Fibroblast of skin of right biceps (primary cell): ENCODE results near the gene TMEM107.
"Not testable (repeated sequence)": the region's sequence is repeated elsewhere in the genome, so short reads cannot be mapped to it uniquely, and the experiment has no call there.

Experiments used
- DNase-seq: peaks from one replicate; pipeline ENCODE4 v3.0.0-alpha.2; 2013

Gene TMEM107

DNA sequence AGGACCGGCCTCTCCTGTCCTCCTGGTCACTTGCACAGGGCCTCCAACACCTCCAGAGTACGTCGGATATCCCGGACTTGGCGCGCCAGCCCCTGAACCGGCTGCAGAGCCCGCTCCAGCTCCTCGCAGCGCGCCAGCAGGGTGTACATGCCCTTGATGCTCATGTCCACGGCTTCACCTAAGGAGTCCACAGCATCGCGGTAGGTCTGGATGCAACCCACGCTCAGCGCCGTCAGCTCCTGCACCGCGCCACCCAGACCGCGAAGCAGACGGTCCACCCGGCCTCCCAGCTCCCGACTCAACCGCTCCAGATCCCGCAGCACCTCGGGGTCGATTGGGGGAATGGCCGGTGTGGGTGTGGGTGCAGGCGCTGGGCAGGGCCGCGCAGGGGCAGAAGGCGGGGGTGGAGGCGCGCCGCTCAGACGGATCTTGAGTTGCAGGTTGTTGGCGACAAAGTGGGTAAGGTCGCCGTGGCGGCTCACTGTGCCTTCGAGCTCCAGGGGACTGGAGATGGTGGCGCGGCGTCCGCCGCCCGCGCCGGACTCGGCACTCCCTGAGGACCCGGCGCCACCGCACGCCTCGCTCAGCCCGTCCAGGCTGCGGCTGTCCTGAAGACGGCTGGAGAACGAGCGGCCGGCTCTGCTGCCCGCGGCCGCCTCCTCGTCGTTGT is 13.0 kb upstream of the TMEM107 start:
- DNase-seq, result no peak

DNA sequence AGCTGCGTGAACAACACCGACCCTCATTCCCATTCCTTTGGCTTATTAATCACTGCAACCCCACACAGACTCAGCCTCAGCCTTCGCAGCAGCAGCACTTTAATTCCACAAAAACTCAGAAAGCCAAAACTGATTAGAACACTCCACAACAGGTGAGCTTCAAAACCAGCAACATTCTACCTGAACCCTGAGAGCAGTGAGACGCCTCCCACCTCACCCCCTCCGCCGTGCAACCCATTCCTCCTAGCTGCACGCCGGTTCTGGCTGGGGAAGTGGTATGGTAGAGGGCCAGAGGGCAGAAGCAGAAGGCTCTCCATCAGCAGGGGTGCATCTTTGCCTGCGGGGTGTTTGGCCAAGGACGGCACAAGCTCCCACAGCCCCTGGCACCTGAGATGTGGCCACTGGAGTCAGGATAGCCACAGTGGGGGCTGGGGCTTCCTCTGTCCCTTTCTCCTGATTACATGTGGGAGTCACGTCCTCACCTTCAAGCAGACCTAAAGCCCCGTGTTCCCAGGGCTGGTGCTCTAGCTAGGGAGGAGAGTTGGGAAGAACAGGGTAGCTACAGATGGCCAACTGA is 12.2 kb upstream of the TMEM107 start:
- no peak for DNase-seq

DNA sequence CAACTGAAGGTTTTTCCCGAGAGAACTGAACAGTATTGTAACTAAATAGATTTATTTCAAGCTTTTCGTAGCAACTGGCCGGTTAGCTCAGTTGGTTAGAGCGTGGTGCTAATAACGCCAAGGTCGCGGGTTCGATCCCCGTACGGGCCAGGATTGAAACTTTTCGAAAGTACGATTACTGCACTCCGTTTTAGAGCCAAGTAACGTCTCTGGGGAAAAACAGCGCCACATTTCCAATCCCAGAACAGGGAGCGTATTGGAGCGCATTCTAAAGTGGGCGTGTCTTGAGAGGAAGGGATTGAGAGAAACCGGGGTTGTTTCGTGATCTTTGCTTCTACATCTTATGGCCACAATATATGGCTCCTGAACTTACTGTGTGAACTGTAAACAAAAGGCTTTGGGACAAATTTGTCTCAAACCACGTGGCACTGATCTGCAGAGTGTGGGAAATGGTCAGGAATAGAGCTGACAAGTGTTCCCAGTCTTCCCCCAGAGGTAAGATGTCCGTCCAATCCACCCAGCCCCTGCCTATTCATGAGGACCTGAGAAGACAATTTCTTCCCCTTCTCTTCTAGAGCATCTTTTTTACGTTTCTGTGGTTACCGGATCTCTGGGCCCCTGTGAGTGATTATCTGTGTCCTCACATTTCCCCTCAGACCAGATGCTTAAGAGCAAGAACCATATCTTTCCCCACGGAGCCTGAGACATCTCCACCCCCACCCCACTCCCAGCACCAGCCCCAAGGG is 11.5 kb upstream of the TMEM107 start:
- DNase-seq, result peak; percentile 100

DNA sequence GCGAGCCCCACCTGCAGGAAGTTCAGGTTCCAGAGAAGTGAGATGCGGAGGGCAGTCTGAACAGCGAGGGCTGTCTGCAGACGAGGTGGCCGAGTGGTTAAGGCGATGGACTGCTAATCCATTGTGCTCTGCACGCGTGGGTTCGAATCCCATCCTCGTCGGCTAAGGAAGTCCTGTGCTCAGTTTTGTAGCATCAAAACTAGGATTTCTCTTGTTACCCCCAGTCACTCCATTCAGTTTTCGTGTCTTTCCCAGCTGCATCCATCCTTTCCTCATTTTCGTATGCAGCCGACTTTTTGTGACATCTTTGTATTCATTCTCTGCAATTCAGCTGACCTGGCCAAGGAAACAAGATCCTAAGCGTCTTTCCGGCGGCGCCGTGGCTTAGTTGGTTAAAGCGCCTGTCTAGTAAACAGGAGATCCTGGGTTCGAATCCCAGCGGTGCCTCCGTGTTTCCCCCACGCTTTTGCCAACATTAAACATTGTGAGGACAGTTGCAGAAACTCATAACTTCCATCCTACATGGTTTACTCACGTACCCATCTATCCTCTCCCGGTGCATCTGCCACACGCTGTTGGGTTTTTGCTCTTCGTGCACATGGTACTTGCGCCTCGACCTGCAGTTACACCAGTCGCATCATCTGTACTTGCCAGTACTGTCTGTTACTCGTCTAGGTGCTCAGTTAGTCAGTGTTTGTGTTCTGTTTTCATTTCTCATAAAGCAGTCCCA is 10.8 kb upstream of the TMEM107 start:
- DNase-seq, result peak; percentile 97

DNA sequence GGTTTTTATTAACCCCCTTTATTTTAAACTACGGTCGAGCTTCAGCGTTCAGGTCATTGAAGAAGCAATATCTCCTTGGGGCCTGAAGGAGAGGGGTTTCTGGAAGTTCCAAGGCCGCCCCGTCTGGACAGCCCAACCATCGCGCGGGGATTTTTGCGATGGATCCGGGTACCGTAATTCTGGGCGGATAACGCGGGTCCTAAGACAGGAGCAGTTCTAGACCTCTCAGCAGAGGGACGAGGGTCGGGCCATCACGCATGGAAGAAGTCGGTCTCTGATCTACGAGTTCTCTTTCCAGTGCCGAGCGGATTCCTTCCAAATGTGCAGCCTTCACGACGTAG is 10.2 kb upstream of the TMEM107 start:
- DNase-seq, result no peak

DNA sequence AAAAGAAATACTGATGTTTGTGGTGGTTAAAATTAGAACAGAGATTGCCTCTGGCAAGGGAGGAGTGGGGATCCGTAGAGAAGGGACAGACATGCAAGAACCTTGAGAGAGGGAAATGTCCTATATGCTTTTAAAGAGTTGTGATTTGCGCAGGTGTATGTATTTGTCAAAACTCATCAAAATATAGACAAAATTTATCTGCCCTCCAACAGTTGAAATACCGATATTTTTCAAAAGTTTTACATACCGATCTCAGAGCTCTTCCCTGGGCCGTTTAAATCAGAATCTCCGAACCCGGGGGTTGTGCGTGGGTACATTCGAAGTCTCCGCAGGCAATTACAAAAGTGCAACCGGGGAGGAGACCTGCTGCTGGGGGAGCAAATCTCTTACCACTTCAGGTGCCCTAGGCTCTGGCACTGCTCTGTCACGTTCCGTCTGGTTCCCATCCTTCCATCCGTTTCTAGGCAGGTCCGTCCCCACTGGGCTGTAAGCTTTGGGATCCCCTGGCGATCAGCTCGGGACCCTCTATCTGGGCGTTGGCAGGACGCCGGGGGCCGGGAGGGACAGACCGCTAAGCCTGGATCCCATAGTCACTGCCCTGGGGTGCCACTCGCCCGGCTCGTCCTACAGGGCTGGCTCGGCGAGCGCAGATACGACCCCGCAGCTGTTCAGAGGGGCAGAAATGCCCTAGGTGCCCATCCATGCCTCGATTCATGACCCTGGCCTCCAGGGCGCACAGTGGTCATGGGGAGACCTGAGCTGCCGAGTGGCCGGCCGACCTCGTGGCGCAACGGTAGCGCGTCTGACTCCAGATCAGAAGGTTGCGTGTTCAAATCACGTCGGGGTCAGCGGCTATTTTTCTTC is 9.6 kb upstream of the TMEM107 start:
- DNase-seq, result peak; percentile 70

DNA sequence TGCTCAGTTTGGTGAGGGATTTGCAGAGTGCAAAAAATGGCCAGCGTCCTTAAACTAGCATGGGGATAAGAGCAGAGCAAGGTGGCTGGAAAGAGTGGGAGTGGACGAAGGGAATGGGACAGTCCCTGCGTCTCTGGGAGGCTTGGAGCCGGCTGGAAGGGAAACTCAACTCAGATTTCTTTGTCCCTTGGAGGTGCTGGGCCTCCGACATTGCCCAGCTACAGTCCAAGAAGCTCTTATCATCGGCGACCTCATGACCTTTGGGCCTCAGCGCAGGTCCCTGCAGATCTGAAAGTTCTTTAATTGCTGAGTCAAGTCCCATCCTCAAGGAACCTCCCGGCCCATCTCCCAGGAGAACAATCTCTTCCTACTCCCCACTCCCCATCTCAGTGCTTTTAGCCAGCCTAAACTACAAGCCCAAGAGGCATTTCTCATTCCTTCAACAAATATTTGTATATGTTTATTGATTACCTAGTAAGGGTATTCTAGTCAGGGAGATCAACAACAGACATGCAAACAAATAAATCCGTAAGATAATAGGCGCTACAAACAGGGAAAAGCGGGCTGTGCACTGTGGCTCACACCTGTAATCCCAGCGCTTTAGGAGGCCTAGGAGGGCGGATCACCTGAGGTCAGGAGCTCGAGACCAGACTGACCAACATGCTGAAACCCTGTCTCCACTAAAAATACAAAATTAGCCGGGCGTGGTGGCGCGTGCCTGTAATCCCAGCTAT is 985 bp upstream of the TMEM107 start:
- DNase-seq, result no peak

DNA sequence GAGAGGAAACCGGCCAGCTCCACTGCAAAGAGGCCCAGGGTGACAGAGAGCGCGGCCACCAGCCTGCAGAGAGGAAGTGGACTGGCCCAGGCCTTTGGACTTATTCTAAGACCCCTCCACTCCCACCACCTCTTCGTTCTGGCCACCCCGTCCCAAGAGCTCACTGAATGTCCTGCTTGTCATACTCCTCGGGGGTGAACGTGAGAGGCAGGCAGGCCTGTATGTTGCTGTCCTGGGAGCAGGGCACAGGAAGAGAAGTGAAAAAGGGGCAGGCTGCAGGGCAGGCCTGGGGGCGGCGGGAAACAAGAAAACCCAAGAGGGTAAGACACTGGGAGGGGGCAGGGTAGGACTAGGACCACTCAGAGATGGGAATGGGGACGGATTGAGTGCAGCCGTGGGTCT is 384 bp downstream of the TMEM107 start:
- DNase-seq, result no peak

DNA sequence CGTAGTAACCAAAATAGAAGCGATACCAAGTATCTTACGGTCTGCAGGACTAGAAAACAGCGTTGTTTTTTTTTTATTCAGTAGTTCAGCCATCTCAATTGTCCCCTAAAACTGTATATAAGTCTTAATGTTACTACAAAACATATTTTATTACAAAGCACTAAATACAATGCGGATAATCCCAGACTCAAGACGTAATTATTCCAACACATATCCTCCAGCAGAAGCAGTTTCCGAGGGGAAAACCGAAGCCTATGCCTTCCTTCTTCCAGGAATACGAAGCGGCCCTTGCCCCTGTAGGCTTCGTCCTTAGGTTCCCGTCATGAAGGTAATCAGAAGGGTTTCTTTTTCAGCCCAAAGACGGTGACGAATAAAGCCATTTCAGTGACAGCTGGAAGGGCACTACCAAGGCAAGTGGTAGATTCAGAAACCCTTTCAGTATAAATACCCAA is 2.3 kb downstream of the TMEM107 start:
- DNase-seq, result peak; percentile 42

DNA sequence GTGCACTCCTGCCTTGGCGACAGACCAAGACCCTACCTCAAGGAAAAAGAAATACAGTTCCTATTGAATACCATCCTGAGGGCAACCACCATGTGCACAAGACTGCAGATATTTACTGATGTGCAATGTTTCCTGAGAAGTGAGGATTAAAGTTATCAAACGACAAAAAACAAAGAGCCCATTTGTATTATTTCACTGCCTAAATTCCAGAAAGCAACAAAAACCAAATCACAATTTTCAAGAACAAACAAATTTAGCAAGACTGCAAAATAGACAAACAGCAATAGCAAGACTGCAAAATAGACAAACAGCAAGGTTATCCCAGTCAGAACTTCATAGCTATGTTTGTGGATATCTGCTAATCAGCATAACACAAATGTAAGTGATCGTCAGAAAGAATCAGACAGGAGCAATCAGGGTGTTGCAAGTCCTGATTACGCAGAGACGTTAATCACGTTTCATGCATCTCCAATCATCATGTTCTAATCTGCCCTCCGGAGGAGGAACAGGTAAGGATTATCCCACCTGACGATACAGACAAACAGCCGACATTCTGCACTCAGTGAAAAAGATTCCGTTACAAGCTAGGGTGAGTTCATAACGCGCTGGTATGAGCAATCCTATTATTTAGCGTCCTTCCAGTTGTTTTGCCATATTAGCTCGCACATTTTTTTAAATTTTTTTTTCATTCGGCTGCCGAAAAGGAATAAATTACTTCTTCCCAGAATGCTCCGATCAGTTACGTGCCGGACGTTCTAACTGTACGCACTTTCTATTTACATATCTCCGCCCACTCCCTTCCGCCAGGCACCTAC is 2.9 kb downstream of the TMEM107 start:
- peak; percentile 99 for DNase-seq

DNA sequence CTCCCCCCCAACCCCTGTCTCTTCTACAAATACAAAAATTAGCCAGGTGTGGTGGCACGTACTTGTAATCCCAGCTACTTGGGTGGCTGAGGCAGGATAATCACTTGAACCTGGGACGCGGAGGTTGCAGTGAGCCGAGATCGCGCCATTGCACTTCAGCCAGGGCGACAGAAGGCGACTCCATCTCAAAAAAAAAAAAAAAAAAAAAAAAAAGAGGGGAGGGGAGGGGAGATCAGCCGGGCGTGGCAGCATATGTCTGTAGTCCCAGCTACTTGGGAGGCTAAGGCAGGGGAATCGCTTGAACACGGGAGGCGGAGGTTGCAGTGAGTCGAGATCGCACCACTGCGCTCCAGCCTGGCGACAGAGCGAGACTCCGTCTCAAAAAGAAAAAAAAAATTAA is 6.0 kb downstream of the TMEM107 start:
- DNase-seq, result not testable (repeated sequence)

DNA sequence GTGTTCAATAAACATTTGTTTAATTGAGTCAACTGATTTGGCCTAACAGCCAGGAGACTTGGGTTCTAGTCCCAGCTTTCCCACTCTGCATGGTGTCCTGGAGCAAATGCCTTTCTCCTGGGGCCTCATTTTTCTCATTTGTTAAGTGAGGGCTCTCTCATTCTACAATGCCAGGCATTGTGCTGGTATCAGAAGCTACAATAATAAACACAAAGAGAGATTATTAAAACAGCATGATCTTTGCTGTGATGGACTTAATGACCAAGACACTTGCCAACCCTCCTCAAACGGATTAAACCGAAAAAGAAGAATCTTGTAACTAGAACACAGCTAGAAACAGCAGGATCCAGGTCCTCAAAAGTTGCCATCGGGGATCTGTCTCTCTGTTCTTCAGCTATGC is 8.7 kb downstream of the TMEM107 start:
- no peak for DNase-seq

DNA sequence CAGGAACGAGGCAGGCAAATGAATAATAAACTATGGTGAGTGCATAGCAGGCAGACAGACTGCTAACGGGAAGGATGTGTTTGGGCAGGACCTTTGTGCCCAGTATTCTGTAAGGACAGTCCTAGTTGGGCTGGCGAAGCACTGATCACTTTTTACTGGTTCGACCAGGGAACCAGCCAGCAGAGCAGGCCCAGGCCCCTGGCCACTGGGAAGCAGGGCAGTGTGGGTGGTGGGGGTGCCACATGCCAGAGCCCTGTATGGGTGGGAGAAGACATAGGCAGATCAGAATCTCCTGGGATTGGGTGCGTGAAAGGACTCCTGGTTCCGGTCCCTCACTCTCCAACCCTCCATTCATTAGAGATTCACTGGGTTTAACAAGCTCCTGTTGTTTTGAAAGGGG is 9.4 kb downstream of the TMEM107 start:
- DNase-seq, result no peak

DNA sequence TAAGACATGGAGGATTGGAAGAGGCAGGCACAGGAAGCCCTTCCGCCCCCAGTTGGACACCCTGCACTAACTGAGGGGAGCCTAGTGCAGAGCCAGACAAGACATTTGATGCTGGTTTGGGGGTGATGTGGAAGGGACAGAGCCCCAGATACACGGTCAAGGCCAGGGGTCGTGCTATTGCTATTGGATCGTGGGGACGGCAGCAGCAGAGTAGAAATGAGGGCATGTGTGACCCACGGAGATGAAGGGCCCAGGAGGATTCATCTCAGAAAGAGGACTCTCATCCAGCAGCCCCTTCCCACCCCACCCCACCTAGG is 11.4 kb downstream of the TMEM107 start:
- DNase-seq, result no peak

DNA sequence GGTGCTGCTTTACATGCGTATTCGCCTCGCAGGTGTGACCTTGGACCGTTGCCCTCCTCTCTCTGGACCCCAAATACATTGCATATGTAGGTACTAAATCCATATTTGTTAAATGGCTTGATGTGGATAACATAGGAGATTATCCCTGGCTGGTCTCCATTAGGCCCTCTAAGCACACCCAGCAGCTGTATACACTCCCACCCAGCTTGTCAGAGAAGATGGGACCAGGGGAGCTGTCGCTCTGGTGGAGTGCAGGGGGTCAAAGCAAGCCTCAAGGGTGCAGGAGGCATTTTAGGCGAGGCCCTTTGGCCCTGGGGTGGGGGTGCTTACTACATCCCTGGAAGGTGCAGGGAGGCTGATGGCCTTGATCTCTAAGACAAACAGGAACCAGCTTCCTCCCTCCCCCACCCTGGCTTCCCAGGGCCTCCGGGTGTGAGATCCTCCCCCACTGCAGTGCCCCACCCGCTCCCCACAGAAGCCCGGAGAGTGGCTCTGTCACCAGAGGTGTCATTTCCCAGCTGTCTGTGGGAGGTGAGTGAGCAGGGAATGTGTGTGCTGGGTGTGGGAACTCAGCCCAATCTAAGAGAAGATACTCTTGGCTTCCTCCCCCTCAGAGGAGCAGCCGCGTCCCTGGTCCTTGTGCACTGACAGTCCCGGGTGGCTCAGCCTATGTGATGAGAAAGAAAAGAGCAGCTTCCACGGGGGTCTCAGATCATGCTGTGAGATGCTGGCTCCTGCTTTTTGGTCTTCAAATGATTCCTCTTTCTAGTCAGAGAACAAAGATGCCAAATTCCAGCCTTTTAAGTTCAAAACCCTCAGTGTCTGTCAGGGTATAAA is 12.0 kb downstream of the TMEM107 start:
- peak; percentile 70 for DNase-seq

DNA sequence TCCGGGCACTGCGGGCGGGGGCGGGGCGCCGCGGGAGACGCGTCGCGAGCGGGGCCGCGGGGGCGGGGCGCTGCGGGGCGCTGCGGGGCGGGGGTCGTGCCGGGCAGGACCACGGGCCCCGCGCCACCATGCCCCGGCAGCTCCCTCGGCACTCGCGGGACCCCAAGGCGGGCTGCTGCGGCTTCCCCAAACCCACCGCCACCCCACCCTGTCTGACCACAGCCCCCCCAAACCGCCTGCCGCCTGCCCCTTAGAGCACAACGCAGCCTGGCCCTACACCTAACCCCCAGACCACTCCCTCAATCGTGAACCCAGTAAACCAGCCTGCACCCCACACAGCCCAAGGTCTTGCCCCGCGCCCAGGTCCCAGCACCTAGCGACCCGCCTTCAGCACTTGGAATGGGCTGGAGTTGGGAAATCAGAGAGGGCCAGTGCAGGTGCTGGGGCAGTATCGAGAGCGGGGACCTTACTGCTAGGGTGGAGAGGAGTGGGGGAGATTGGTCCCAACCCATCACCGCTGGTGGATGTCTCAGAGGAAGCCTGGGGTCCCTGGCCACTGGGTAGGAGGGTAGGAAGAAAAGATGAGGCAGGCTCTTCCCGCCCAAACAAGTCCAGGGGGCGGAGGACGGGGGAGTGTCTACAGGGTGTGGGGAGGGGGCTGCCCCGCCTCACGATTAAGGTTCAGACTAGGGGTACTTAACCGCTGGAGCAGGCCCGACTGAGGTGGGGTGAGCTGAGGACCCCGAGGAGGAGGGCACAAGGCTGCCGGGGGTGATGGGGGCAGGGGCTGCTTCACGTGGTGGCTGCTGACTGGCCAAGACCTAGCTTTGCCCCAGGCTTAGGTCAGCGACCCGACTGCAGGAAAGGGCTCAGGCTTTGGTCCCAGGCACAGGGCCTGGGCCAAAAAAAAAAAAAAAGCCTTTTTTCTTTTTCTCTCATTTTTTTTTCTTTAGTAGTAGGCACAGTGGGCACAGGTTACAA is 12.9 kb downstream of the TMEM107 start:
- no peak for DNase-seq

DNA sequence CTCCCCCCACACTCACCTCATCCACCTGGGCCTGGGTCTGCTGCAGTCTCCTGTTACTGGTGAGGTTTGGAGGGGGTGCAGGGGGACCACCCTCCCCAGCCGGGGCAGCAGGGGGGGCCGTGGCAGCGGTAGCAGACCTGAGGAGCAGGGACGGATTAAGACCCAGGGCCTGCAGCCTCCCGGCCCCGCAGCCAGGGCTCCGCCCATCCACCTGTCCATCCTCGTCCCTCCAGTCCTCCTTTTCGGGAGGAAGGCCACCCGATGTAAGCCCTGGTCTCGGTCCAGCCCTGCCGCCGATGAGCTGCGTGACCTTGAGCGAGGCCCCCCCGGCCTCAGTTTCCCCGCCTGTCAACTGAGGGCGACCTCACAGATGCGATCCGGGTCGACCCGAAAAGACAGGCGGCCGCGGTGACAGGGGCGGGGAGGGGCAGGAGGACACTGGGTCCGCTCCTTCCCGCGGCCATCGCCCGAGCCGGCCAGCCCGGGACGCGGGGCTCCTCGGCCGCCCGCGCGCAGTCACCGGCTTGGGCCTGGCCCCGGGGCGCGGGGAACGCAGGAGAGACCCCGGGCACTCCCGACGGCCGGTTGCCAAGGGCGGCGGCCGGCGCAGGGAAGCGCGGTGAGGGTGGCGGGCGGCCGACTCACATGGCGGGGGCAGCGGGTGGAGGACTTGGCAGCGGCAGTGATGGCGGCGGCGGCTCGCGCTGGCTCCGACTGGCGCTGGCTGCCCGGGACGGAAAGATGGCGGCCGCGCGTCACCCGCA is 13.8 kb downstream of the TMEM107 start, which contains the start of gene VAMP2:
Gene VAMP2 (minus strand): TSS at position 716 of the 764 bp plus-strand sequence. CDS start 69 bp downstream, at position 647.
- DNase-seq, result peak; percentile 77
